Measurements from ENCODE around the gene THBS3.
"Not testable (repeated sequence)": the region's sequence is repeated elsewhere in the genome, so short reads cannot be mapped to it uniquely, and the experiment has no call there.

THBS3 gene

DNA sequence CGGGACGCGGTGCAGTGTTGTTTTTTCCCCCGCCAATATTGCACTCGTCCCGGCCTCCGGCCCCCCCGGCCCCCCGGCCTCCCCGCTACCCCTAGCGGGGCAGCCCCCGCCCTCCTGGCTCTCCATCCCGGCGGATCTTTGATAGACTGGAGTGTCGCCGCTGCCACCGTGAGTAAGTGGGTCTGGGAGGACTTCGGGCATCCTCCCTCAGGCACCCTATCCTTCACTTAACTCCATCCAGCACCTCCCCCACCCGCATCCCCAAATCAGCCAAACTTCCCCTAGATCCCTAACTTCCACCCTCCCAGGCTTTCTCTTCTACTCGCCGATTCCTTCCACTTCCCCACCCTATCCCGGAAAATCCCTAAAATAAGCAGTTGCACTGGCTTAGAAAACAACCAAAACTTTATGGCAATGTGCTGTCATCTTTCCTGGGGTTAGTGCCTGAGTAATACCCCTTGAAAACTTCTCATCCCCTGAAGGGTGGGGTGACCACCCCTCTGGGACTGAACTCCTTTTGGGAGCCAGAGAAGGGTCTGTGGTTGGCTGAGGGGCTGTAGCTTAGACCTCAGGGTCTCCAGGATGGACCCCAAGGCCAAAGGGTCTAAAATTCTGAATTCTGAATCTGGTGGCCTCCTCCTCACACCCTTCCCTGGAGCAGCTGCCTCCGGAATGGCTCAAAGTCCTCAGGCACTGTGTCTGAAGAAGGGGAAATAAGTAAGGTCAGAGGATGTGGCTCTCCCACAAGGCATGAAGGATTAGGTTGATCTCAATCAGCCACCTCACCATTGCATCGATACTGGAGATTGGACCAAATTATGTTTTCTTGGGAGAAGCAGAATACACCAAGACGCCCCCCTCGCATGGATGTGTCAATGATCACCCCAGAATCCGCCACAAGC is 12.2 kb downstream of the THBS3 start:
- no peak overlapping the region for H3K27ac ChIP-seq (ENCODE audit: low read length)
- no peak overlapping the region for H2AFZ ChIP-seq (ENCODE audit: low read depth, low read length)
- no peaks in the 10 kb centered on the region for H3K9me3 ChIP-seq (ENCODE audit: insufficient read depth, low read length)
- no peaks in the 10 kb centered on the region for H3K79me2 ChIP-seq (ENCODE audit: low read length)
- H3K9ac ChIP-seq (ENCODE audit: low read length): peak overlapping the region; percentile 89
- no peaks in the 10 kb centered on the region for H3K27me3 ChIP-seq (ENCODE audit: low read depth, low read length)
- peak overlapping the region; percentile 94 for H3K4me2 ChIP-seq (ENCODE audit: low read length)
- H4K20me1 ChIP-seq (ENCODE audit: insufficient read depth, low read length): no peaks in the 10 kb centered on the region
- no peak for TF ChIP-seq EZH2phosphoT487 (IDR thresholded peaks at IDR 0.05; ENCODE audit: low read depth)
- TF ChIP-seq, protein P1, sequence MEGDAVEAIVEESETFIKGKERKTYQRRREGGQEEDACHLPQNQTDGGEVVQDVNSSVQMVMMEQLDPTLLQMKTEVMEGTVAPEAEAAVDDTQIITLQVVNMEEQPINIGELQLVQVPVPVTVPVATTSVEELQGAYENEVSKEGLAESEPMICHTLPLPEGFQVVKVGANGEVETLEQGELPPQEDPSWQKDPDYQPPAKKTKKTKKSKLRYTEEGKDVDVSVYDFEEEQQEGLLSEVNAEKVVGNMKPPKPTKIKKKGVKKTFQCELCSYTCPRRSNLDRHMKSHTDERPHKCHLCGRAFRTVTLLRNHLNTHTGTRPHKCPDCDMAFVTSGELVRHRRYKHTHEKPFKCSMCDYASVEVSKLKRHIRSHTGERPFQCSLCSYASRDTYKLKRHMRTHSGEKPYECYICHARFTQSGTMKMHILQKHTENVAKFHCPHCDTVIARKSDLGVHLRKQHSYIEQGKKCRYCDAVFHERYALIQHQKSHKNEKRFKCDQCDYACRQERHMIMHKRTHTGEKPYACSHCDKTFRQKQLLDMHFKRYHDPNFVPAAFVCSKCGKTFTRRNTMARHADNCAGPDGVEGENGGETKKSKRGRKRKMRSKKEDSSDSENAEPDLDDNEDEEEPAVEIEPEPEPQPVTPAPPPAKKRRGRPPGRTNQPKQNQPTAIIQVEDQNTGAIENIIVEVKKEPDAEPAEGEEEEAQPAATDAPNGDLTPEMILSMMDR (IDR thresholded peaks at IDR 0.05; ENCODE audit: low read depth, low read length): no peak
- peaks cover 24% of the 10 kb centered on the region for H3K4me1 ChIP-seq (ENCODE audit: low read length)
- no peaks in the 10 kb centered on the region for H3K36me3 ChIP-seq (replicated peaks; ENCODE audit: low read depth, low read length)
- H3K4me3 ChIP-seq (ENCODE audit: low read length): peak overlapping the region; percentile 80

DNA sequence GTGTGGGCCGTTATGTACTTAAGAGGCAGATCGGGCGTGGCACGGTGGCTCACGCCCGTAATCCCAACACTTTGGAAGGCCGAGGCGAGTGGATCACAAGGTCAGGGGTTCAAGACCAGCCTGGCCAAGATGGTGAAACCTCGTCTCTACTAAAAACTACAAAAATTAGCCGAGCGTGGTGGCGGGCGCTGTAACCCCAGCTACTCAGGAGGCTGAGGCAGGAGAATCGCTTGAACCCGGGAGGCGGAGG is 13.8 kb downstream of the THBS3 start:
- not testable (repeated sequence) for H3K36me3 ChIP-seq (replicated peaks; ENCODE audit: low read depth, low read length); H3K9me3 ChIP-seq (ENCODE audit: insufficient read depth, low read length); H3K79me2 ChIP-seq (ENCODE audit: low read length); H3K27me3 ChIP-seq (ENCODE audit: low read depth, low read length); H4K20me1 ChIP-seq (ENCODE audit: insufficient read depth, low read length)
- Histone ChIP-seq H3K4me1 (ENCODE audit: low read length) (peaks cover 24% of the 10 kb centered on the region), H2AFZ (ENCODE audit: low read depth, low read length) (peak overlapping the region; percentile 95; the same call in 1 of the 2 replicates), H3K27ac (ENCODE audit: low read length) (peak overlapping the region; percentile 67), H3K4me2 (ENCODE audit: low read length) (peak overlapping the region; percentile 94), H3K4me3 (ENCODE audit: low read length) (peak overlapping the region; percentile 80), H3K9ac (ENCODE audit: low read length) (peak overlapping the region; percentile 89)

DNA sequence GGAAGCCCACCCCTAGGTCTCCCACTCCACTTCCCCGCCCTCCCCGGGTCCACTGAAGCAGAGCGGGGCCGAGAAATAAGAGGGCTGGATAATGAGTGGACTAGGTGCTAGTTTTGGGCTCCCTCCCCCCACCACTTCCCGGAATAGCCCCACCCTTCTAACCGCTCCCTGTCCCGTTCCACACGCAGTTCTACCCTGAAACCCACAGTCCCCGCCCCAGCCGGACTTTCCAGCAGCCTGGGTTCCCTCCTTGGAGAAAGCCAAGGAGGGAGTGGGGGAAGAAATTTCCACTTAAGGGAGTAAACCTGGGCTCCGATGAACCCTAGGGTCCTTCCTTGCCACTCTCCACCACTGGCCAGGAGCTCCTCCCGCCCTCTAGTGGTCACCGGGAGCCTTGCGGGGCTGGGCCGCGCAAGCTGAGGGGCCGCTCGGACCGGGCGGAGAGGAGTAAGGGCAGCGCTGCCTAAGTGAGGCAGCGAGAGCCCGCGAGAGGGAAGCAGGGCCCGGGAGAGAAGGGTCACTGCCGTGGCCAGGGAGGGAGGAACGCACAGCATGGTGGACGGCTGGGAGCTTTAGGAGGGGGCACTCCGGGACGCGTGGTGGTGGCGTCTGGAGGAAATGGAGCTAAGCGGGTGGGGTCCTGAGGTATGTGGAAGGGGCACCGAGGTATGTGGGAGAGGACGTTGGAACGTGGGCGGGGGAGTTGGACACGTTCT is 14.3 kb downstream of the THBS3 start:
- TF ChIP-seq EZH2phosphoT487 (IDR thresholded peaks at IDR 0.05; ENCODE audit: low read depth): no peak
- TF ChIP-seq, protein P1 (IDR thresholded peaks at IDR 0.05; ENCODE audit: low read depth, low read length): peak; percentile 99
- Histone ChIP-seq H3K79me2 (ENCODE audit: low read length) (no peaks in the 10 kb centered on the region), H3K4me3 (ENCODE audit: low read length) (peak overlapping the region; percentile 80), H3K27ac (ENCODE audit: low read length) (peak overlapping the region; percentile 67), H3K9me3 (ENCODE audit: insufficient read depth, low read length) (no peaks in the 10 kb centered on the region), H3K4me2 (ENCODE audit: low read length) (peak overlapping the region; percentile 94), H2AFZ (ENCODE audit: low read depth, low read length) (peak overlapping the region; percentile 95), H4K20me1 (ENCODE audit: insufficient read depth, low read length) (no peaks in the 10 kb centered on the region), H3K36me3 (replicated peaks; ENCODE audit: low read depth, low read length) (no peaks in the 10 kb centered on the region), H3K27me3 (ENCODE audit: low read depth, low read length) (no peaks in the 10 kb centered on the region), H3K9ac (ENCODE audit: low read length) (peak overlapping the region; percentile 89), H3K4me1 (ENCODE audit: low read length) (peaks cover 24% of the 10 kb centered on the region)

GRCh38 chr1:155192346-155193274 is 15.1 kb downstream of the THBS3 start:
- H3K4me2 ChIP-seq (ENCODE audit: low read length): peak overlapping the region; percentile 94
- no peaks in the 10 kb centered on the region for H3K36me3 ChIP-seq (replicated peaks; ENCODE audit: low read depth, low read length)
- peak overlapping the region; percentile 89 for H3K9ac ChIP-seq (ENCODE audit: low read length)
- H3K4me1 ChIP-seq (ENCODE audit: low read length): peaks cover 24% of the 10 kb centered on the region
- H2AFZ ChIP-seq (ENCODE audit: low read depth, low read length): peak overlapping the region; percentile 95; the same call in 1 of the 2 replicates
- H3K27ac ChIP-seq (ENCODE audit: low read length): peak overlapping the region; percentile 67
- peak overlapping the region; percentile 80 for H3K4me3 ChIP-seq (ENCODE audit: low read length)
- no peaks in the 10 kb centered on the region for H4K20me1 ChIP-seq (ENCODE audit: insufficient read depth, low read length)
- no peak for TF ChIP-seq EZH2phosphoT487 (IDR thresholded peaks at IDR 0.05; ENCODE audit: low read depth)
- TF ChIP-seq, protein P1 (IDR thresholded peaks at IDR 0.05; ENCODE audit: low read depth, low read length): no peak
- no peaks in the 10 kb centered on the region for H3K9me3 ChIP-seq (ENCODE audit: insufficient read depth, low read length)
- H3K27me3 ChIP-seq (ENCODE audit: low read depth, low read length): no peaks in the 10 kb centered on the region
- no peaks in the 10 kb centered on the region for H3K79me2 ChIP-seq (ENCODE audit: low read length)

Measured in OCI-LY3 (cell line).